Erythroblast (primary cell): Measurements from ENCODE around the gene FBXW12.

ENCODE experiments used
- GATA1 ChIP-seq: IDR thresholded peaks from 2 replicates; pipeline ENCODE4 v1.6.1; 2011; ENCODE audit warnings: low read depth, mild to moderate bottlenecking, control low read depth, low read length, moderate library complexity
- POLR2A ChIP-seq: IDR thresholded peaks from 2 replicates; pipeline ENCODE4 v1.6.1; 2011; ENCODE audit warnings: mild to moderate bottlenecking, low read length

DNA sequence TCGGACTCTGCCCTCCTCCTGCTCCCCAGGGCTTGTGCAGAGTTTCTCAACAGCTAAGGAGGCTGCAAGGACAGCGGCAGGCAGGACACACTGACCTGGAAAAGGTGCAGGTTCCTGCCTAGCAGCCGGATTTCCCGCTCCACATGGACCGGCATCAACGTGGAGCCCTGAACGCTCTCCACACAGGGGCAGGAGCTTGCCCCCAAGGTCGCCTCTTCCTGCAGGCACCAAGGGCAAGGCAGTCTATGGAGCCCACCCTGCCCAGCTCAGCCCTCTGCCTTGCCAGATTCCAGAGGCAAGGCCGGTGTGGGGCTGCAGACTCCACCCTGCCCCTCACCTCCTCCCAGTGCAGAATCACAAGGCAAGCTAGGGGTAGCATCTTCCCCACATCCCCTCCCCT lies 47.1 kb downstream of the FBXW12 start:
- TF ChIP-seq POLR2A = no peak
- TF ChIP-seq GATA1 = no peak
